Lower leg skin (tissue), 4 donors: ENCODE data around the gene ERC1. TPM values are rescaled to one million over a fixed set of nuclear protein-coding genes. Genes with fewer than 3 reads are reported as not detected.

Experiments used
- DNase-seq, 2 donors: peaks; one replicate each; pipeline ENCODE4 v3.0.0-alpha.2; 2019; ENCODE audit warnings: low spot score in 2 of 2
- H3K4me3 ChIP-seq: fragments of 200-600 bp; sonication (generic); 2 replicates; pipeline ENCODE4 v1.5.1; 2017; ENCODE audit warnings: mild to moderate bottlenecking, low read depth; ENCODE audit not compliant: poor library complexity, severe bottlenecking
- CTCF ChIP-seq, 3 donors: fragments of 450-650 bp; IDR thresholded peaks; one replicate each; pipeline ENCODE4 v1.5.1; 2016; ENCODE audit warnings: antibody characterized with exemption in 3 of 3, mild to moderate bottlenecking in 3 of 3, moderate library complexity in 2 of 3
- POLR2A ChIP-seq, 2 donors: fragments of 450-650 bp; IDR thresholded peaks; one replicate each; pipeline ENCODE4 v1.6.1; 2016 to 2017; ENCODE audit warnings: antibody characterized with exemption in 2 of 2, mild to moderate bottlenecking in 1 of 2, moderate library complexity in 1 of 2
- WGBS, 2 donors: methylation state at CpG; one replicate each; pipeline ENCODE4 v1.1.5; 2018; 5-methylcytosine and 5-hydroxymethylcytosine counted together
- intact Hi-C: fragments of 100-400 bp; cut with DNase I; formaldehyde crosslinking; loops from one replicate; pipeline ENCODE4 v1.15.0; 2023; ENCODE audit warnings: low total_unique reads
- total RNA-seq, 4 donors: library from RNA; depleted of rRNA; stranded (reverse); fragments of >200 nt; gene quantifications; one replicate each; pipeline ENCODE4 v1.1.0, GENCODE V29; 2016

ERC1 gene
- total RNA-seq, 4 donors from 2014 or later = 22.1 to 42.7 (median 29.7) TPM

- no peak for TF ChIP-seq POLR2A (IDR thresholded peaks at IDR 0.05)
- intact Hi-C loops = no loop called here
- H3K4me3 ChIP-seq = no peak overlapping the region
- WGBS, 2 donors = 94 to 95% methylated on average over 1 of the region's 1 CpG
- no peak for DNase-seq
Measured at GRCh38 chr12:1365703-1366102, 374.7 kb downstream of the ERC1 start.

- no peak for DNase-seq
- 78 to 83% methylated on average over 10 of the region's 10 CpGs for WGBS, 2 donors
- H3K4me3 ChIP-seq = no peak overlapping the region
- intact Hi-C loops = no loop called here
- TF ChIP-seq POLR2A (IDR thresholded peaks at IDR 0.05) (no peak), CTCF (IDR thresholded peaks at IDR 0.05) (no peak)
Measured at GRCh38 chr12:1367331-1368291, 376.6 kb downstream of the ERC1 start.

- no peak overlapping the region for H3K4me3 ChIP-seq
- TF ChIP-seq CTCF (IDR thresholded peaks at IDR 0.05) (no peak), POLR2A (IDR thresholded peaks at IDR 0.05) (no peak)
- WGBS, 2 donors = 77 to 85% methylated on average over 5 of the region's 5 CpGs
- DNase-seq = no peak
- intact Hi-C loops = no loop called here
Measured at GRCh38 chr12:1369460-1369859, 378.4 kb downstream of the ERC1 start.

- 69 to 89% methylated on average over 1 of the region's 1 CpG for WGBS, 2 donors
Measured at GRCh38 chr12:1369938-1370500, 379.0 kb downstream of the ERC1 start.

GRCh38 chr12:1373901-1374735 is 383.1 kb downstream of the ERC1 start:
- WGBS, 2 donors = 58 to 78% methylated on average over 8 of the region's 8 CpGs
- TF ChIP-seq POLR2A (IDR thresholded peaks at IDR 0.05) = no peak
- no peak for TF ChIP-seq CTCF (IDR thresholded peaks at IDR 0.05)
- no peak overlapping the region for H3K4me3 ChIP-seq
- intact Hi-C loops = no loop called here
- no peak for DNase-seq

More at GRCh38 chr12:1369938-1370500, 379.0 kb downstream of the ERC1 start:
- DNase-seq = no peak
- intact Hi-C loops = no loop called here
- no peak for TF ChIP-seq POLR2A (IDR thresholded peaks at IDR 0.05)
- TF ChIP-seq CTCF (IDR thresholded peaks at IDR 0.05) = no peak
- no peak overlapping the region for H3K4me3 ChIP-seq

- TF ChIP-seq CTCF (IDR thresholded peaks at IDR 0.05) (no peak), POLR2A (IDR thresholded peaks at IDR 0.05) (no peak)
- no peak for DNase-seq
- 86 to 89% methylated on average over 6 of the region's 6 CpGs for WGBS, 2 donors
- intact Hi-C loops = no loop called here
- no peak overlapping the region for H3K4me3 ChIP-seq
Measured at GRCh38 chr12:1375323-1375722, 384.3 kb downstream of the ERC1 start.
